Activated CD8-positive, alpha-beta memory T cell treated with anti-CD3 and anti-CD28 coated beads, Interleukin-2, amount 50 U/mL, for 48 hours (primary cell): ENCODE measurements around the gene CDIP1.
"Not testable (repeated sequence)": the region's sequence is repeated elsewhere in the genome, so short reads cannot be mapped to it uniquely, and the experiment has no call there.

ENCODE experiments used
- DNase-seq: peaks from one replicate; pipeline ENCODE4 v3.0.0-alpha.2; 2020

CDIP1 gene

GRCh38 chr16:4538350-4539235 is at the start of gene CDIP1:
Gene CDIP1, minus strand, starts transcription at chr16:4538773. Its CDS starts 24,643 bp downstream, at chr16:4514130.
- DNase-seq = peak; percentile 98

- no peak for DNase-seq
Measured at GRCh38 chr16:4586291-4586690, 47.7 kb upstream of the CDIP1 start.

DNA sequence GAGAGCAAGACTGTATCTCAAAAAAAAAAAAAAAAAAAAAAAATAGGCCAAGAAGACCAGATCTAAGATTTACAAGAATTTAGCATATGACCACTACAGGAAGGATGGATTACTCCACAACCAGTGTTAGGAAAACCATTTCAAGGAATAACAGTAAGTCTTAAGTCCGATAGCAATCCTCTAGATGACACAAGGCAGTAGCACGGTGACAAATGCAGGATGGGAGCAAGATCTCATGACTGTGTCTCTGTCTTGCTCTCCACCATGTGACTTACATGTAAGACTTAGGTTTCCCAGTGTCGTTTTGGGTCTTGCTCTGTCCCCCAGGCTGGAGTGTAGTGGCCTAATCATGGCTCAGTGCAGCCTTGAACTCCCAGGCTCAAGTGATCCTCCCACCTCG is 45.3 kb upstream of the CDIP1 start:
- DNase-seq = no peak

DNA sequence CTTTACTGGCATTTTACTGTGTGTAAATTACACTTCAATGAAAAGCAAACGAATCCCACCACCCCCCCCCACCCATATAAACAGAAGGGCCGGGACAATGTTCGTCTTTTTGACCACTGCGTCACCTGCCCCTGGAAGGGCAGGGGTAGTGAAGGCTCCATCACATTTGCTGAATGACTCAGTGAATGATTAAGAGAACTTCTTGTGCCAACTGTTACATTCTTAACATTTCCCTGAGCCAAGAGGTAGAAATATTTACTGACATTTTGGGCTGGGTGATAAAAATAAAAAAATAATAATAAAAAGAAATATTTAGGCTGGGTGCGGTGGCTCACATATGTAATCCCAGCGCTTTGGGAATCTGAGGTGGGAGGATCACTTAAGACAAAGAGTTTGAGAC is 41.7 kb upstream of the CDIP1 start:
- DNase-seq = no peak

- no peak for DNase-seq
Measured at GRCh38 chr16:4578961-4579530, 40.5 kb upstream of the CDIP1 start.

DNA sequence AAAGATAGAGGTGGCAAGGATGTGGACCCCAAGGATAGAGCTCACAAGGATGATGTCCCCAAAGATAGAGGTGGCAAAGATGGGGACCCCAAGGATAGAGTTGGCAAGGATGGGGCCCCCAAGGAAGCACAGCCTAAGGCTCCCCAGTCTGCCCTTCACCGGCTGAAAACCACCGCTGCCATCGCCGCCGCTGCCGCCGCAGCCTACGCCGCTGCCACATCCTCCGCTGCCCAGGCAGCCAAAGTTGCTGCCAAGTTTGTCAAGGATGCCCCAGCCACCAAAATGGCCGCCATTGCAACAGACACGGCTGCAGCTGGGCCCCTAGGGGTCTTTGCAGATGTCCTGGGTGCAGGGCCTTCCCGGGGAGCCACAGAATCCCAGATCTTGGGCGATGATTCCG is 37.4 kb upstream of the CDIP1 start:
- DNase-seq = no peak

DNA sequence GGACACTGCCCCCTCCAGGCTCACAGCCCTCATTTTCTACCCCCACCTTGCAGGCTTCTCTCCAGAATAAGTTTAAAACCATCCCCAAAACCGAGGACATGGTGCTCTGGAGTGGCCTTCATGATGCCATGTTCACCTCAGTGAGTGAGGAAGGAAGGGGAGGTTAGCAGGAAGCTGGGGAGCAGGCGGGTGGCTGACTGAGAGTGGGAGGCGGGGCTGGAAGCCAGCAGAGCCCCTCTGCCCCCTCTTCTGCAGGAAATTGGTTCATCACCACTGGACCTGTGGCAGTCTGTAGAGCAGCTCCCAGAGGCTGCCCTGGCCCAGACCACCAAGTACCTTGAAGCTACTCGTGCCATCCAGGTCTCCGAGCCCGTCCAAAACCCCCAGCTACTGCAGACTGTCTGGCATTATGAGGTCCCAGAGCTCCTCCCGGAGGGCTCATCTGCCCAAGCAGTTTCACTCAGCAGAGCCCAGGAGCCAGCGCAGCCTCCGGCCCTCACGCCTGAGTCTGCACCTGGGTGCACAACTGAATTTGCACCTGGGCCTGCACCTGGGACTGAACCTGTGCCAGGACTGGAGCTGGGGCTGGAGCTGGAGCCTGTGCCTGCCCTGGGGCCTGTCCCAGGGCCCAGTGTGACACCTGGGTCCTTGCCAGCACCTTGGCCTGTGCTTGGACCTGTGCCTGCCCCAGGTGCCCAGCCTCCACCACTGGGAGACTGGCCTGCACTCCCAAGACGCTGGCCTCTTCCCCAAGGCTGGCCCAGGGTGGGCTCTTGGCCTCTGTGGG is 36.5 kb upstream of the CDIP1 start:
- no peak for DNase-seq

DNA sequence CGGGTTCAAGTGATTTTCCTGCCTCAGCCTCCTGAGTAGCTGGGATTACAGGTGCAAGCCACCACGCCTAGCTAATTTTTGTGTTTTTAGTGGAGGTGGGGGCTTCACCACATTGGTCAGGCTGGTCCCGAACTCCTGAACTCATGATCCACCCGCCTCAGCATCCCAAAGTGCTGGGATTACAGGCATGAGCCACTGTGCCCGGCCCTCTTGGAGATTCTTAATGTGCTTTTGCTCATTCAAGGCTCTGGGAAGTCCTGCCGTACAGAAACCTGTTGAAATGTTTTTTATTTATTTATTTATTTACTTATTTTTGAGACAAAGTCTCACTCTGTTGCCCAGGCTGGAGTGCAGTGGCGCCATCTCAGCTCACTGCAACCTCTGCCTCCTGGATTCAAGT is 35.4 kb upstream of the CDIP1 start:
- DNase-seq = not testable (repeated sequence)

DNA sequence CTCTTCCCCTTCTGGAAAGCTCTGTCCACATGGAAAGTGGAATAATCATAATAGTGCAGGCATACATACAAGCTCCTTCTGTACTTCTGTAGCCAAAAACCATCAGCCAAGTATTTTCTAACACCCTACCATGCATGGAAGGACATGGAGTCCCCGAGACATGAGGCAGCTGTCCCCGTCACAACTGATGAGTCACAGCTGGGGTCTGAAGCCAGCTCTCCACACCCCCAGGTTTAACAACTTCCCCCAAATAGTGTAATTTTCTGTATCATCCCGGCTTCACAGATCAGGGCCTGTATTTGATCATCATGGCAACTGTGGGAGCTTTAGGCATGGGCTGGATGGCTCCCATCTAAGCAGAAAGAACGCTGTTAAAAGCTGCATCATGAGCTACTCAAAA is 34.1 kb upstream of the CDIP1 start:
- DNase-seq = no peak

DNA sequence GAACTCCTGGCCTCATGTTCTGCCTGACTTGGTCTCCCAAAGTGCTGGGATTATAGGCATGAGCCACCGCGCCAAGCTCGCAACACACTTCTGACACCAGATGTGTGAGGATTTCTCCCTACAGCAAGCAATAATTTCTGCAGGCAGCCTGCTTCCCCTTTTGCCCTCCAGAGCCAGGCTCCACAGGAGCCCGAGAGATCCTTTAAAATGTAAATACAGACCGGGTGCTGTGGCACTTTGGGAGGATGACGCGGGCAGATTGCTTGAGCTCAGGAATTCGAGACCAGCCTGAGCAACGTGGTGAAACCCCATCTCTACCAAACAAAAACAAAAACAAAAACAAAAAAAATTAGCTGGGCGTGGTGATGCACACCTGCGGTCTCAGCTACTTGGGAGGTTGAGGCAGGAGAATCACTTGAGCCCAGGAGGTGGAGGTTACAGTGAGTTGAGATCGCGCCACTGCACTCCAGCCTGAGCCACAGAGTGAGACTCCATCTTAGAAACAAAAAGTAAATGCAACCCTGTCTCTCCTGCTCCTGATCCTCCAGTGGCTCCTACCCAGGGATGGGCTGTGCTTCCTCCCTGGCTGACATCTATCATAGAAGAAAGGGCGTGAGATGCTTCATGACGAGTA is 32.2 kb upstream of the CDIP1 start:
- DNase-seq = no peak

DNA sequence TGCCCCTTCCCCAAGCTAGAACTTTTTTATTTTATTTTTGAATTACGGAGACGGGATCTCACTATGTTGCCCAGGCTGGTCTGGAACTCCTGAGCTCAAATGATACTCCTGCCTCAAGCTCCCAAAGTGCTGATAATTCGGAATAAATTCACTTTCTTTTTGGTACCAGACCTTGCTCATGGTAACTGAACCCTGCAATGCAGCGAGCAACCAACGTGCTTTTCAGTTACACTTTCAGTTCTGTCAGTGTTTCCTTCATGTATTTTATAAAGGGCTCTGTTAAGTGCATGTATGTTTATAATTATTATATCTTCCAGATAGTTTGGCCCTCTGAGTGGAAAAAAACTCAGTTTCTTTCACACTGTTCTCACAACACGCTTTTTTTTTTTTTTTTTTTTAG is 31.5 kb upstream of the CDIP1 start:
- no peak for DNase-seq

- no peak for DNase-seq
Measured at GRCh38 chr16:4566144-4566543, 27.6 kb upstream of the CDIP1 start.

- no peak for DNase-seq
Measured at GRCh38 chr16:4564661-4565267, 26.2 kb upstream of the CDIP1 start.

- DNase-seq = no peak
Measured at GRCh38 chr16:4561596-4561995, 23.0 kb upstream of the CDIP1 start.

DNA sequence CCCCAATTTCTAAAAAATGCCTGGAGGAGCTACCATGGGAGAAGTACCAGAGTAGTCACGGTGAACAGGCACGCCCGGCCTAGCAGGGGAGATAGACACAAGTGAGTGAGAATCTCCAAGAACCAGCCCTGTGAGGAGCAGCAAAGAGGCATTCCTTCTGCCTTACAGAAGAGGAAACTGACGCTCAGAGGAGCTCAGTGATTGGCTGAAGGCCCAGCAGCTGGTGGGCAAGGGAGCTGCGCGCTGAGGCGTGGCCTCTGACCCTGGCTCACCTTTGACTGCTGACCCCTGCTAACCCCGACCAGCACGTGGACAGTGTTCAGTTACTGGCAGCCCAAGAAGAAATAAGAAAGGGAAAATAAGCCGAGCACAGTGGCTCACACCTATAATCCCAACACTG is 19.4 kb upstream of the CDIP1 start:
- DNase-seq = no peak

- no peak for DNase-seq
Measured at GRCh38 chr16:4556580-4556979, 18.0 kb upstream of the CDIP1 start.

GRCh38 chr16:4556112-4556511 is 17.5 kb upstream of the CDIP1 start, which contains the start of gene C16orf96:
Gene C16orf96, plus strand, starts transcription at chr16:4556340. Its CDS starts 150 bp downstream, at chr16:4556490.
- no peak for DNase-seq

GRCh38 chr16:4552541-4552940 is 14.0 kb upstream of the CDIP1 start:
- no peak for DNase-seq

- no peak for DNase-seq
Measured at GRCh38 chr16:4550591-4550990, 12.0 kb upstream of the CDIP1 start.

DNA sequence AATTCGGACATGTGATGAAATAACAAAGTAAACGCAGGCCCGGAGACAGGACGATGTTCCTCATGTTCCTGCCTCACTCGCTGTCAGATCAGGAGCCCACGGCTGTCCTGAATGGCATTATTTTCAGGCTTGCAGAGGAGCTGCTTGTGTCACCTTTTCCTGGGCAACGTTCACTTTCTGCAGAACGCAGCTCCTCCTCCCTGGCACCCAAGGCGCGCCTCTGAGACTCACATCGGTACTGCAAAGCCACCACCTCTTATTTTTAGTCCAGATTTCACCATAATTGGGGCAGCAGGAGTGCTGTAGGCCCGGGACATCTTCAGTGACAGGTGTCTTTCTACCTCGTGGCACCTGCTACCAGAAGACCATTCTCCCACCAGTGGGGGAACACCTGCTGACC is 9.6 kb upstream of the CDIP1 start:
- DNase-seq = no peak

DNA sequence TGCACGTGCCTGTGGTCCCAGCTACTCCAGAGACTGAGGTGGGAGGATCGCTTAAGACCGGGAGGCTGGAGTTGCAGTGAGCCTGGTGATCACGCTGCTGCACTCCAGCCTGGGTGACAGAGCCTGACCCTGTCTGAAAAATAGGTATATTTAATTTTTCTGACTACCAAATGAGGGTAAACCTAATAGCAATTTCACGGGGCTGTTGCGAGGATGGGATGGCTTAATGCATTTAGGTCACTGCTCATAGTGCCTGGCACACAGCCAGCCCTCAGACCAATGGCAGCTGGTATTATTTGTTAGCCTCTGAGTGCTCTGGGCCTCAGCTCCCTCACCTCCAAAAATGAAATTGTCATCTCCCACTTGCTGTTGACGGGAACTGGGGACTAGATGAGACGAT is 5.9 kb upstream of the CDIP1 start:
- no peak for DNase-seq

- no peak for DNase-seq
Measured at GRCh38 chr16:4539716-4540284, 1.2 kb upstream of the CDIP1 start.
